KMS-11 (cell line): ENCODE measurements around the gene HAPSTR1.
"Not testable (repeated sequence)": the region's sequence is repeated elsewhere in the genome, so short reads cannot be mapped to it uniquely, and the experiment has no call there.

Source experiments
- H2AFZ ChIP-seq: fragments of 200-600 bp; sonication (generic); 2 replicates; pipeline ENCODE4 v1.6.1; 2016; ENCODE audit warnings: antibody characterized with exemption, mixed run types, low read depth
- H3K27ac ChIP-seq: fragments of 200-600 bp; sonication (generic); 2 replicates; pipeline ENCODE4 v1.6.1; 2016; ENCODE audit warnings: mild to moderate bottlenecking, mixed run types
- H3K27me3 ChIP-seq: fragments of 200-600 bp; sonication (generic); 2 replicates; pipeline ENCODE4 v1.6.1; 2017; ENCODE audit warnings: mild to moderate bottlenecking, low read depth, mixed run types, moderate library complexity; ENCODE audit not compliant: insufficient read depth
- H3K36me3 ChIP-seq: fragments of 200-600 bp; sonication (generic); 2 replicates; pipeline ENCODE4 v1.6.1; 2017; ENCODE audit warnings: mild to moderate bottlenecking, mixed run types; ENCODE audit not compliant: insufficient read depth
- H3K4me1 ChIP-seq: fragments of 200-600 bp; sonication (generic); 2 replicates; pipeline ENCODE4 v1.6.1; 2016; ENCODE audit warnings: mild to moderate bottlenecking, low read depth, mixed run types; ENCODE audit not compliant: poor library complexity, severe bottlenecking
- H3K4me2 ChIP-seq: fragments of 200-600 bp; sonication (generic); 2 replicates; pipeline ENCODE4 v1.7.0; 2016; ENCODE audit warnings: mild to moderate bottlenecking, mixed run types
- H3K4me3 ChIP-seq: fragments of 200-600 bp; sonication (generic); IDR thresholded peaks from 2 replicates; pipeline ENCODE4 v1.6.1; 2017; ENCODE audit warnings: low read depth, low read length, mixed read lengths; ENCODE audit not compliant: insufficient read depth
- H3K79me2 ChIP-seq: fragments of 200-600 bp; sonication (generic); 2 replicates; pipeline ENCODE4 v1.6.1; 2016; ENCODE audit warnings: low read depth, mixed run types; ENCODE audit not compliant: insufficient read depth
- H3K9ac ChIP-seq: fragments of 200-600 bp; sonication (generic); 2 replicates; pipeline ENCODE4 v1.6.1; 2016; ENCODE audit warnings: mild to moderate bottlenecking, mixed run types
- H4K20me1 ChIP-seq: fragments of 200-600 bp; sonication (generic); 2 replicates; pipeline ENCODE4 v1.6.1; 2016; ENCODE audit warnings: mild to moderate bottlenecking, mixed run types; ENCODE audit not compliant: insufficient read depth
- CTCF ChIP-seq: fragments of 200-600 bp; sonication (generic); conservative IDR thresholded peaks from 2 replicates; pipeline ENCODE4 v1.6.1; 2017; ENCODE audit warnings: low read depth, mild to moderate bottlenecking, antibody characterized with exemption, low read length, moderate library complexity, mixed read lengths

Gene HAPSTR1

GRCh38 chr16:9090960-9091866 lies at the start of gene HAPSTR1:
HAPSTR1 (plus strand) TSS chr16:9091644; CDS start chr16:9092045, 401 bp downstream.
- Histone ChIP-seq H3K9ac (peak within 1 kb of the TSS; percentile 96), H3K27ac (peak within 1 kb of the TSS; percentile 82), H3K4me1 (peaks cover 29% of the 10 kb centered on the region), H3K79me2 (peaks cover 43% of the 10 kb centered on the region), H2AFZ (peak within 1 kb of the TSS; percentile 86), H4K20me1 (peaks cover 34% of the 10 kb centered on the region), H3K36me3 (peaks cover 15% of the 10 kb centered on the region; the same call in 1 of the 2 replicates), H3K4me2 (peak within 1 kb of the TSS; percentile 81), H3K27me3 (no peaks in the 10 kb centered on the region), H3K4me3 (peak within 1 kb of the TSS; percentile 25)
- TF ChIP-seq CTCF, result no peak

- H4K20me1 ChIP-seq, result no peaks in the 10 kb centered on the region
- H3K4me3 ChIP-seq, result no peak overlapping the region
- no peak for TF ChIP-seq CTCF
- H3K36me3 ChIP-seq, result no peaks in the 10 kb centered on the region
- no peak overlapping the region for H3K27ac ChIP-seq
- H2AFZ ChIP-seq, result no peak overlapping the region
- H3K4me1 ChIP-seq, result peaks cover 17% of the 10 kb centered on the region
- no peaks in the 10 kb centered on the region for H3K27me3 ChIP-seq
- H3K9ac ChIP-seq, result no peak overlapping the region
- H3K4me2 ChIP-seq, result no peak overlapping the region
- no peaks in the 10 kb centered on the region for H3K79me2 ChIP-seq
These were observed 48.9 kb upstream of the HAPSTR1 start for GRCh38 chr16:9042533-9042932.

GRCh38 chr16:9042964-9043680 lies 48.3 kb upstream of the HAPSTR1 start:
- TF ChIP-seq CTCF, result no peak

GRCh38 chr16:9045562-9045961 lies 45.9 kb upstream of the HAPSTR1 start:
- H3K4me1 ChIP-seq, result peaks cover 27% of the 10 kb centered on the region
- H2AFZ ChIP-seq, H3K27me3 ChIP-seq, H3K27ac ChIP-seq, H3K36me3 ChIP-seq, H4K20me1 ChIP-seq, H3K4me2 ChIP-seq, H3K9ac ChIP-seq, H3K4me3 ChIP-seq, H3K79me2 ChIP-seq: not testable (repeated sequence)

More at GRCh38 chr16:9042964-9043680, 48.3 kb upstream of the HAPSTR1 start:
- H3K27me3 ChIP-seq, result no peaks in the 10 kb centered on the region
- no peak overlapping the region for H3K27ac ChIP-seq
- no peaks in the 10 kb centered on the region for H3K36me3 ChIP-seq
- no peak overlapping the region for H2AFZ ChIP-seq
- no peak overlapping the region for H3K9ac ChIP-seq
- no peaks in the 10 kb centered on the region for H4K20me1 ChIP-seq
- no peak overlapping the region for H3K4me3 ChIP-seq
- H3K4me2 ChIP-seq, result no peak overlapping the region
- no peaks in the 10 kb centered on the region for H3K79me2 ChIP-seq
- peaks cover 23% of the 10 kb centered on the region for H3K4me1 ChIP-seq
